H7 (cell line): ENCODE results near the gene RAB3C. TPM values are rescaled to one million over a fixed set of nuclear protein-coding genes. Genes with fewer than 3 reads are reported as not detected.

ENCODE experiments used
- DNase-seq: peaks from one replicate; pipeline ENCODE4 v3.0.0; 2012
- H3K27me3 ChIP-seq: 2 replicates; pipeline ENCODE4 v1.6.0; 2011; ENCODE audit warnings: mild to moderate bottlenecking, low read length; ENCODE audit not compliant: control insufficient read depth, insufficient read depth
- H3K36me3 ChIP-seq: replicated peaks from 2 replicates; pipeline ENCODE4 v1.5.1; 2011; ENCODE audit warnings: low read length; ENCODE audit not compliant: control insufficient read depth, insufficient read depth
- H3K4me3 ChIP-seq: 2 replicates; pipeline ENCODE4 v1.5.1; 2011; ENCODE audit warnings: low read depth, mild to moderate bottlenecking, control low read depth, low read length, moderate library complexity; ENCODE audit not compliant: insufficient read depth
- total RNA-seq: library from RNA; depleted of rRNA; stranded (reverse); fragments of >200 nt; shearing (Covaris generic); gene quantifications from 2 replicates; pipeline ENCODE4 v1.2.3, GENCODE V29; 2014

The RAB3C gene
- total RNA-seq, 1 experiment from 2014 or later, result 6.2 TPM

GRCh38 chr5:58885260-58885659, 302.4 kb downstream of the RAB3C start:
- no peak for DNase-seq
- Histone ChIP-seq H3K4me3 (no peak overlapping the region), H3K36me3 (no peaks in the 10 kb centered on the region), H3K27me3 (no peaks in the 10 kb centered on the region)

GRCh38 chr5:58886315-58887207, 303.7 kb downstream of the RAB3C start:
- peak; percentile 77 for DNase-seq
- Histone ChIP-seq H3K27me3 (no peaks in the 10 kb centered on the region), H3K36me3 (no peaks in the 10 kb centered on the region), H3K4me3 (no peak overlapping the region)

GRCh38 chr5:58887311-58887710, 304.4 kb downstream of the RAB3C start:
- Histone ChIP-seq H3K27me3 (no peaks in the 10 kb centered on the region), H3K4me3 (no peak overlapping the region), H3K36me3 (no peaks in the 10 kb centered on the region)
- DNase-seq, result no peak

DNA sequence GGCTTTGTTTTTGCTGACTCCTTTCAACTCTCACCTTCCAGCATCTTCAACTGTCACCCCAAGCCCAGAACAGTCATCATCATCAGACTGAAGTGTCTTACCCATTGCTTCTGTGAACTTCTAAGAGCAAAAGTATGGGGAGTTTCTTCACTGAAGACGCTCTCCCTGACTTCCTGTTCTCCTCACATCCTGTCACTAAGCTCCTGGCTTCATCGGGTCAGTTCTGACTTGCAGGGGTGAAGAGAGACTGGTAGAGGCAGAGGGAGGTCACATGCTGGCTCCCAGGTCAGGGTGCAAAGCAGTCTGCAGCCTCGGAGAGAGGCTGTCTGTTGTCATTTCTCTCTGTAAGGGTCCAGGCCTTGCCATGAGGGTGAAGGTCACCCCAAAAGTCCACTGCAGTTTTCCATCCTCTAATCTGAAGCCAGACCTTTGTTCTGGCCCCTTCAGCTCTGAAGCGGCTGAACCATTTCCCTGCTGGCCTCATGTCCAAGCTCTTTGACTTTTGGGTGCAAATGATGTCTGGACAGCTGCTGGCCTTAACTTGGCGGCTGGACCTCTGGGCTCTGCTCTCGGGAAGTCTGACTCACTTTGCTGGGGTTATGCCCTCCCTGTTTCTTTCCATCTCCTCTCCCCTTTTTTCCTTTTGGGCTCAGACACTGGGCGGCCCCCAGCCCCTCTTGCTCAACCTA, 305.0 kb downstream of the RAB3C start:
- Histone ChIP-seq H3K4me3 (no peak overlapping the region), H3K36me3 (no peaks in the 10 kb centered on the region), H3K27me3 (no peaks in the 10 kb centered on the region)
- DNase-seq, result no peak

DNA sequence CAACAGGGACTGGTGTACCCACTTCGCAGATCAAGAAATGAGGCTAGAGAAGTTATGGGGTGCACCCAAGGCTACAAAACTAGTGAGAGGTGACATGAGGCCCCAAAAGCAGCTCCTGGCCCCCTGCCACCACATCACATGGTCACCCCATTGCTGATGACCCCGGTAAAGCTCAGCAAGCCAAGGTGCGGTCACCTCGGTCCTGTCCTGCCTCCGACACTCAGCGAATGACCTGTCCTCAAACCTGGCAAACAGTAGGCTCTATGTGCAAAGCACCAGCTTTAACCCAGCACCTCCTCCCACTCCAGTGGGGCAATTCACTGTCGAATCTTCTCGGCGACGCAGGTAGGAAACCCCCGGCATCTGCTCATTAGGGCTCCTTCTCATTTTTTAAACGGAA, 307.4 kb downstream of the RAB3C start:
- no peak for DNase-seq
- Histone ChIP-seq H3K4me3 (no peak overlapping the region), H3K27me3 (no peaks in the 10 kb centered on the region), H3K36me3 (no peaks in the 10 kb centered on the region)

DNA sequence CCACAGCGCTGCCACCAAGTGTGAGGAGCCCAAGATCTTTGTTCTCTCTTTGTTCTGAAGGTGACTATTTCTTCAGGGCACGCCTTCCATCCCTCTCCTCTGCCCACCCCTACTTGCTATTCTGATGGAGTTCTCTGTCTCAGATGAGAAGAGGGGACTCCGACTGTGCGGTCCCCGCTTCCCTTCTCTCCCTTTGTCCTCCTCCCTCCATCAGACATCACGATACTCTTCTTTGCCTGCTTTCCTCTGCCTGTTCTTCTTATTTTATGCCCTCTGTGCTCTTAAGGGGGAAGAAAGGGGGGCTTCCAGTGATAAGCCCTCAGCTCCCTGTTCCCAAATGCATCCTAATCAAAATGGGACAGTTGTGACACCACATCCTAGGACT, 307.8 kb downstream of the RAB3C start:
- no peaks in the 10 kb centered on the region for H3K27me3 ChIP-seq
- no peak overlapping the region for H3K4me3 ChIP-seq
- DNase-seq, result no peak

DNA sequence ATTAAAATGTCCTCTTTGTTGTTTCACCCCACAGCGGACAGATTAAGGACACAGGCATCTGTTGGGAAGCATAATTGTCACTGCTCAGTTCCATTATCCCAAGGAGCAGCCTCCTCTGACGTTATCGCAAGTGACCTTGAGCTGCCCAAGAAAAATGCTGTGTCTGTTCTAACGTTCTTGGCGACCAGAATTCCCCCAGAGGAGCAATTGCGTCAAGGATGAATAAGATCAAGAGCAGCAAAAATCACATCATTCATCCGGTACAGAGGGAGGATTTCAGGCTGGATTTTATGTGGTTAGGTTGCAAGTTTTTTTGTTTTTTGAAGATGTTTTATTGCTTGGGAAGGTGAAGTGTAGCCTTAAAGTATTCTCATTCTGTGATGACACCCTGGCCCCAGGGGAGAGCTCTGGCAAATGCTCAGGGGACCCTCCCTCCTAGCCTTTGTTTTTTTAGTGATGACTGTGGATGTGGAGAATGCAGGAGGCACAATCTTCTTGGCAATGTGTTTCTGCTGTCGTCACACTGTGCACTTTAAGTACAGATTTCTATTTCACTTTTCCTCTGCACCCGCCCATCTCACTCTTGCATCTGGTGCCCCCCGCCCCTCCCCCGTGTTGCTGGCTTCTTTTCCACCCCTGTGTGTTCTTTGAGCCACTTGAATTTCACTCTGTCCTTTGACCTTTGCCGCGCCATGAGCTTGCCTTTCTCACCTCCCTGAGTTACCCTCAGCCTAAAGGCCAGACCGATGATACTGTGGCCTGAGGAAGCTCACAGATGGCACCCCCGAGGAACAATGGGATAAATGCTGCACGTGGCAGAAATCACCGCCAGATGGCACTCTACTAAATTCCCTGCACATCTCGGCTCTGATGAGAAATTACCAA, 308.5 kb downstream of the RAB3C start:
- no peak overlapping the region for H3K4me3 ChIP-seq
- peak; percentile 77 for DNase-seq
- no peaks in the 10 kb centered on the region for H3K27me3 ChIP-seq
- no peaks in the 10 kb centered on the region for H3K36me3 ChIP-seq

More for the DNA sequence above, 307.8 kb downstream of the RAB3C start:
- no peaks in the 10 kb centered on the region for H3K36me3 ChIP-seq

GRCh38 chr5:58891971-58892343, 309.1 kb downstream of the RAB3C start:
- Histone ChIP-seq H3K27me3 (no peaks in the 10 kb centered on the region), H3K4me3 (no peak overlapping the region), H3K36me3 (no peaks in the 10 kb centered on the region)
- DNase-seq, result no peak

DNA sequence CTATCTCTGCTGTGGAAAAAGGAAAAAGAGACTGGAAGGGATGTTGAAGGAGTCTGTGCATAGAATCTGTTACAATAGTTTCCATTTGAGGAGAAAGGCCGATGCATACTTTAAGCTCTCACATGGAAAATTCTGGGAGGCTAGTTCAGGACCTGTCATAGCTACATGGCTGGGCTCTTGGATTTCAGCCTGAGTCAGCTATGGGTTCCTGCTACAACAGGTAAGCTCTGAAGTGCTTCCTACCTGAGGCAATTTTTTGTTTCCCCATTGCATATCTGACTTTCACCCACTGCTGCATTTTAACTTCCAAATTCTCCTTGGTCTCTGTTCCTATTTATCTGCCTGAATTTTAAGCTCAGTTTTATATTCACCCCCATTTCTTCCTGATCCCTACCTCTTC, 310.7 kb downstream of the RAB3C start:
- DNase-seq, result no peak
- no peaks in the 10 kb centered on the region for H3K27me3 ChIP-seq
- H3K36me3 ChIP-seq, result no peaks in the 10 kb centered on the region
- no peak overlapping the region for H3K4me3 ChIP-seq

DNA sequence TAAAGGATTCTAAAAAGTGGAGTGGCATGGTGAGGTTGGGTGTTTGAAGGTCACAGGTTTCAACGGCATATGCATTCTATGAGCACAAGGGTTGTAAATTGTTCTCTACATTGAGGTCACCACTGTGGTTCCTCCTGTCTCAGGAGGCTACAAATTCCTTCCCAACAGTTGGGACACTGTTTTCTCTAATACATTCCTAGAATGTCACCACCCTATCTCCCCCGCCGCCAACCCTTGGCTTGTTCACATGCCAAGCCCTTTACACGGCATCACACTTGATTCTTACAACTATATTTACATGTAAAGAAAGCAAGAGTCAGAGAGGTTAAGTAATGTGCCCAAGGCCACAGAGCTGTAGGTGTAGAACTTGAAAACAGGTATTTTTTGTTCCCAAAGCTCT, 315.1 kb downstream of the RAB3C start:
- Histone ChIP-seq H3K36me3 (no peaks in the 10 kb centered on the region), H3K27me3 (no peaks in the 10 kb centered on the region), H3K4me3 (no peak overlapping the region)
- no peak for DNase-seq

DNA sequence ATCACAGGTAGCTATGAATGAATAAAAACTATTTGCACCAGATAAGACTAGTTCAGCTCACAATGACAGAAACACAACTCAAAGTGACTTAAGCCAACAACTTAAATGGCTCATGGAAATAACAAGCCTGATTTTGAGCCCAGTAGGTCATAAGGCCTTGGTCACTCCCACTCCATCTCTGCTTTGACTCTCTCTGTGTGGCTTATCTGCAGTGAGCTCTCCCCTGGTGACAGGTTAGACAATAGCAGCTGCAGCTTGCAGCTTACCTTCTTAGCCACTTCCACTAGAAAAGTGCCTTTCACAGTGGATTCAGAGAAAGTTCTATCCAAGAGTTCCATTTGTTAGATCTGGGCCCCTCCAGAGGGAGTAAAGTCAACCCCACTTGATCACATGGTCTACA, 315.7 kb downstream of the RAB3C start:
- H3K4me3 ChIP-seq, result no peak overlapping the region
- H3K36me3 ChIP-seq, result no peaks in the 10 kb centered on the region
- H3K27me3 ChIP-seq, result no peaks in the 10 kb centered on the region
- DNase-seq, result no peak

GRCh38 chr5:58901271-58901670, 318.4 kb downstream of the RAB3C start:
- no peak for DNase-seq
- no peaks in the 10 kb centered on the region for H3K36me3 ChIP-seq
- H3K4me3 ChIP-seq, result no peak overlapping the region
- H3K27me3 ChIP-seq, result no peaks in the 10 kb centered on the region

DNA sequence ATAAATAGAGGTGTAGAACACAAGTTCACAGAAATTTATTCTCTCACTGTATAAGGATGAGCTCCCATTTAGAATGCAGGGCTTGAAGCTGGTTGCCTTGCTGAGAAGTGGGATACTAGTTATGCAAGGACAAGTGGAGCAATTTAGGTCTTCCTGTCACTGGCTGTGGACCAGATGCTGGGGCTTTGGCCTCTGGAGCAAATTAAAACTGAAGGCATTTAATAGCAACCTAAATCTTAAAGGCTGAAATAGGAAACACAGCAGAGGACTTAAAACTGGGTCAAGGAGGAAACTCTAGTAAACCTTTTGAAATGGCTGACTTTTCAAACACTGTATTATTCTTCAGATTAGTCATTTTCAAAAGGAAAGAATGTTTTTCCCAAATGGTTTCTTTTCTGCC, 319.4 kb downstream of the RAB3C start:
- no peak for DNase-seq
- H3K27me3 ChIP-seq, result no peaks in the 10 kb centered on the region
- no peak overlapping the region for H3K4me3 ChIP-seq
- H3K36me3 ChIP-seq, result no peaks in the 10 kb centered on the region

GRCh38 chr5:58902765-58903164, 319.9 kb downstream of the RAB3C start:
- DNase-seq, result no peak
- no peaks in the 10 kb centered on the region for H3K27me3 ChIP-seq
- no peak overlapping the region for H3K4me3 ChIP-seq
- H3K36me3 ChIP-seq, result no peaks in the 10 kb centered on the region
